ENCODE results near the gene C14orf93.

DNA sequence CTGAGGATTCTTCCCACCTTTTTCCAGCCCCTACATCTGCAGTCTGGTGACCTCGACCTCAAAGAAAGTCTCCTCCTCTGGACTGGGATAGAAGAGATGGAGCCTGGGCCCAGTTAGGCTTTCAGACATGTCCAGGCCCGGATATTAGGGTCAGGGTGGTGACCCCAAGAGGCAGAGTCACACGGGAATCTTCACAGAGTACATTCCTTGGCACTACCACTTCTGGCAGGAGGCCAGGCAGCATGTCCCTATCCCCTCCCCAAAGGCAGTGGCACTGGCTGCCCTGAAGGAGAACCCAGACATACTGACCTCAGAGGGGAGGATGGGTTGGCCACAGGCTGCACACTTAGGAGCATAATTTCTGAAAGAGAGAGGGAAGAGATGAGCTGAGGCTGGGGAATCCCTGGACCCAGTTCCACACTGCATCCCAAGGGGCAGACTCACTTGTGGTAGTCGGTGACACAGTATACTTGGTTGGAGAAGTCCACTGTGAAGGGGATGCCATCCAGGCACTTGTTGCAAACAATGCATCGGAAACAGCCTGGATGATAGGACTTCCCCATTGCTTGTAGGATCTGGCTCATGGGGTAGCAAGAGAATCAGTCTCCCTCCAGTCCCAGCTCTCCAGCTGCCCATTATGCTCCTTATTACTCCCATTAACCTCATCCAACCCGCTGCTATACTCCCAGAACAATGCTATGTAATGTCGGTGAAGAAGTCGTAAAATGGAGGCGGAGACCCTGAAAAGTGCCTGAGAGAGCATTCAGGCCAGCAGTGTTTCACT, 35.2 kb downstream of the C14orf93 start:
- TF ChIP-seq, protein P1, sequence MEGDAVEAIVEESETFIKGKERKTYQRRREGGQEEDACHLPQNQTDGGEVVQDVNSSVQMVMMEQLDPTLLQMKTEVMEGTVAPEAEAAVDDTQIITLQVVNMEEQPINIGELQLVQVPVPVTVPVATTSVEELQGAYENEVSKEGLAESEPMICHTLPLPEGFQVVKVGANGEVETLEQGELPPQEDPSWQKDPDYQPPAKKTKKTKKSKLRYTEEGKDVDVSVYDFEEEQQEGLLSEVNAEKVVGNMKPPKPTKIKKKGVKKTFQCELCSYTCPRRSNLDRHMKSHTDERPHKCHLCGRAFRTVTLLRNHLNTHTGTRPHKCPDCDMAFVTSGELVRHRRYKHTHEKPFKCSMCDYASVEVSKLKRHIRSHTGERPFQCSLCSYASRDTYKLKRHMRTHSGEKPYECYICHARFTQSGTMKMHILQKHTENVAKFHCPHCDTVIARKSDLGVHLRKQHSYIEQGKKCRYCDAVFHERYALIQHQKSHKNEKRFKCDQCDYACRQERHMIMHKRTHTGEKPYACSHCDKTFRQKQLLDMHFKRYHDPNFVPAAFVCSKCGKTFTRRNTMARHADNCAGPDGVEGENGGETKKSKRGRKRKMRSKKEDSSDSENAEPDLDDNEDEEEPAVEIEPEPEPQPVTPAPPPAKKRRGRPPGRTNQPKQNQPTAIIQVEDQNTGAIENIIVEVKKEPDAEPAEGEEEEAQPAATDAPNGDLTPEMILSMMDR (IDR thresholded peaks at IDR 0.05), result no peak
- TF ChIP-seq POLR2A (IDR thresholded peaks at IDR 0.05), result no peak
- no peak for TF ChIP-seq POLR2AphosphoS5 (IDR thresholded peaks at IDR 0.05; ENCODE audit: insufficient read depth in 1 of 2, low read depth in 1 of 2)
